OCI-LY7 (cell line): Measurements from ENCODE around the gene HMOX1.

Experiments
- EZH2phosphoT487 ChIP-seq: fragments of 200-600 bp; sonication (generic); IDR thresholded peaks from 2 replicates; pipeline ENCODE4 v1.6.1; 2018; ENCODE audit warnings: low read depth, borderline replicate concordance, mild to moderate bottlenecking, mixed run types, antibody characterized with exemption, low read length, moderate library complexity, mixed read lengths
- TF ChIP-seq, protein P1 (sequence below): fragments of 200-600 bp; sonication (generic); conservative IDR thresholded peaks from 2 replicates; pipeline ENCODE4 v1.5.1; 2014; ENCODE audit warnings: mild to moderate bottlenecking, antibody characterized with exemption, low read length, moderate library complexity, mixed read lengths

DNA sequence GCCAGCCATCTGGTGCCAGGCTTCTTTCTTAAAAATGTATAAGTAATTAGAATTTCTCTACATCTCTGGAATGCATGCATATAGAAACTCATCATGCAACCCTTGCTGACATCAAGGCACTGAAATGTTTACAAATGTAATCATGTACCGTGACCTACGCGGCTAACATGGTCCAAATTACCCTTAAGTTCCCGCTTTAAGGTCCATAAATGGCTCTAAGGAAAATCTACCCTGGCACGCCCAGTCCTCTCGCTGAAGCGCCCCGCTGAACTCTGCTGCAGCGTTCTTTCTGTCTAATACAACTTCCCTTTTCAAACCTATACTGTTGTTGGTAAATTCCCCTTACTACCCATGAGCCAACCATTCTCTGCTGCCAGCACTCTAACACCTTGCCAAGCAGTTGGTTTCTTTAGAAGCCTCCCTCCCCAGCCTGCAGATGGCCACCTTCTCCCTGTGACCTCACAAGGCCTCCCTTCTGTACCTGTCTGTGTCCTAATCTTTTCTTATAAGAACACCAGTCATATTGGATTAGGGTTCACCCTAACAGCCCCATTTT lies 13.5 kb upstream of the HMOX1 start:
- TF ChIP-seq, protein P1, sequence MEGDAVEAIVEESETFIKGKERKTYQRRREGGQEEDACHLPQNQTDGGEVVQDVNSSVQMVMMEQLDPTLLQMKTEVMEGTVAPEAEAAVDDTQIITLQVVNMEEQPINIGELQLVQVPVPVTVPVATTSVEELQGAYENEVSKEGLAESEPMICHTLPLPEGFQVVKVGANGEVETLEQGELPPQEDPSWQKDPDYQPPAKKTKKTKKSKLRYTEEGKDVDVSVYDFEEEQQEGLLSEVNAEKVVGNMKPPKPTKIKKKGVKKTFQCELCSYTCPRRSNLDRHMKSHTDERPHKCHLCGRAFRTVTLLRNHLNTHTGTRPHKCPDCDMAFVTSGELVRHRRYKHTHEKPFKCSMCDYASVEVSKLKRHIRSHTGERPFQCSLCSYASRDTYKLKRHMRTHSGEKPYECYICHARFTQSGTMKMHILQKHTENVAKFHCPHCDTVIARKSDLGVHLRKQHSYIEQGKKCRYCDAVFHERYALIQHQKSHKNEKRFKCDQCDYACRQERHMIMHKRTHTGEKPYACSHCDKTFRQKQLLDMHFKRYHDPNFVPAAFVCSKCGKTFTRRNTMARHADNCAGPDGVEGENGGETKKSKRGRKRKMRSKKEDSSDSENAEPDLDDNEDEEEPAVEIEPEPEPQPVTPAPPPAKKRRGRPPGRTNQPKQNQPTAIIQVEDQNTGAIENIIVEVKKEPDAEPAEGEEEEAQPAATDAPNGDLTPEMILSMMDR, result peak; percentile 59
- TF ChIP-seq EZH2phosphoT487, result no peak
